Astrocyte of the spinal cord (primary cell): ENCODE data around the gene WDR27.

Experiments used
- DNase-seq: peaks from one replicate; pipeline ENCODE4 v3.0.0; 2011; ENCODE audit warnings: low read depth, low spot score
- H3K4me3 ChIP-seq: 2 replicates; pipeline ENCODE4 v1.5.1; 2011; ENCODE audit warnings: low read depth, mild to moderate bottlenecking, low read length, moderate library complexity
- in situ Hi-C: cut with HindIII; loops from 2 replicates; pipeline ENCODE4 v1.10.0; 2017; ENCODE audit warnings: low sequenced_read_pairs
- TF ChIP-seq, protein P1 (sequence below): IDR thresholded peaks from 2 replicates; pipeline ENCODE4 v1.5.1; 2012; ENCODE audit warnings: low read depth, mild to moderate bottlenecking, low read length, inconsistent platforms

Gene WDR27

GRCh38 chr6:169651498-169651897, 50.3 kb downstream of the WDR27 start:
- DNase-seq: no peak
- TF ChIP-seq, protein P1, sequence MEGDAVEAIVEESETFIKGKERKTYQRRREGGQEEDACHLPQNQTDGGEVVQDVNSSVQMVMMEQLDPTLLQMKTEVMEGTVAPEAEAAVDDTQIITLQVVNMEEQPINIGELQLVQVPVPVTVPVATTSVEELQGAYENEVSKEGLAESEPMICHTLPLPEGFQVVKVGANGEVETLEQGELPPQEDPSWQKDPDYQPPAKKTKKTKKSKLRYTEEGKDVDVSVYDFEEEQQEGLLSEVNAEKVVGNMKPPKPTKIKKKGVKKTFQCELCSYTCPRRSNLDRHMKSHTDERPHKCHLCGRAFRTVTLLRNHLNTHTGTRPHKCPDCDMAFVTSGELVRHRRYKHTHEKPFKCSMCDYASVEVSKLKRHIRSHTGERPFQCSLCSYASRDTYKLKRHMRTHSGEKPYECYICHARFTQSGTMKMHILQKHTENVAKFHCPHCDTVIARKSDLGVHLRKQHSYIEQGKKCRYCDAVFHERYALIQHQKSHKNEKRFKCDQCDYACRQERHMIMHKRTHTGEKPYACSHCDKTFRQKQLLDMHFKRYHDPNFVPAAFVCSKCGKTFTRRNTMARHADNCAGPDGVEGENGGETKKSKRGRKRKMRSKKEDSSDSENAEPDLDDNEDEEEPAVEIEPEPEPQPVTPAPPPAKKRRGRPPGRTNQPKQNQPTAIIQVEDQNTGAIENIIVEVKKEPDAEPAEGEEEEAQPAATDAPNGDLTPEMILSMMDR: no peak
- in situ Hi-C loops: no loop called here
- no peak overlapping the region for H3K4me3 ChIP-seq

DNA sequence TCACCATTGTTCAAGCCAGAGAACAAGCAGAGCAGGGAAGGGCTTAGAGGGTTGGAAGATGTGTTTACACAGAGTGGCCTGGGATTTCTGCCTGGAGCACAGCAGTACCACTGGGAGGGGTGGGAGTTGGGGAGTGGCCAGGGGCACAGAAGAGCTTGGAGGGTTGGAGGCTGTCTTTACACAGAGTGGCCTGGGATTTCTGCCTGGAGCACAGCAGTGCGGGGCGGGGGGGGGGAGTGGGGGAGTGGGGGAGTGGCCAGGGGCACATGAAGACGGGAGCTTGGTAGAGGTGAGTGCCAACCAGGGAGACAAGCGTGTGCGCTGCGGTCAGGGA, 50.9 kb downstream of the WDR27 start:
- no peak for DNase-seq
- in situ Hi-C loops: no loop called here
- TF ChIP-seq, protein P1: no peak

DNA sequence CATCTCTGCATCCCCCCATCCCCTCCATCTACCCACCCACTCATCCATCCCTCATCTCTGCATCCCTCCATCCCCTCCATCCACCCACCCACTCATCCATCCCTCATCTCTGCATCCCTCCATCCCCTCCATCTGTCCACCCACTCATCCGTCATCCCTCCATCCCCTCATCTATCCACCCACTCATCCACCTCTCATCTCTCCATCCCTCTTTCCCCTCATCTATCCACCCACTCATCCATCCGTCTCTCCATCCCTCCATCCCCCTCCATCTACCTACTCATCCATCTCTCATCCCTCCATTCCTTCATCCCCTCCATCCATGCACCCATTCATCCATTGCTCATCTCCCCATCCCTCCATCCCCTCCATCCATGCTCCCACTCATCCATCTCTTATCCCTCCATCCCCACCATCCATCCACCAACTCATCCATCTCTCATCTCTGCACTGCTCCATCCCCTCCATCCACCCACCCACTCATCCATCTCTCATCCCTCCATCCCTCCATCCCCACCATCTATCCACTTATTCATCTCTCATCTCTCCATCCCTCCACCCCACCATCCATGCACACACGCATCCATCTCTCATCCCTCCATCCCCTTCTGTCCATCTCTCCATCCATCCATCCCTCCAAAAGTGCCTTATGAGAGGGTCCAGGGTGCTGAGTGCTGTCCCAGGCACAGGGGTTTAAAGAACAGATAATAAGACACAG, 51.4 kb downstream of the WDR27 start:
- TF ChIP-seq, protein P1: no peak
- DNase-seq: no peak
- in situ Hi-C loops: no loop called here
- H3K4me3 ChIP-seq: no peak overlapping the region

More for the DNA sequence above, 50.9 kb downstream of the WDR27 start:
- no peak overlapping the region for H3K4me3 ChIP-seq

- in situ Hi-C loops: no loop called here
- TF ChIP-seq, protein P1: no peak
- DNase-seq: no peak
- H3K4me3 ChIP-seq: no peak overlapping the region
Measured at GRCh38 chr6:169648617-169649016, 53.2 kb downstream of the WDR27 start.

DNA sequence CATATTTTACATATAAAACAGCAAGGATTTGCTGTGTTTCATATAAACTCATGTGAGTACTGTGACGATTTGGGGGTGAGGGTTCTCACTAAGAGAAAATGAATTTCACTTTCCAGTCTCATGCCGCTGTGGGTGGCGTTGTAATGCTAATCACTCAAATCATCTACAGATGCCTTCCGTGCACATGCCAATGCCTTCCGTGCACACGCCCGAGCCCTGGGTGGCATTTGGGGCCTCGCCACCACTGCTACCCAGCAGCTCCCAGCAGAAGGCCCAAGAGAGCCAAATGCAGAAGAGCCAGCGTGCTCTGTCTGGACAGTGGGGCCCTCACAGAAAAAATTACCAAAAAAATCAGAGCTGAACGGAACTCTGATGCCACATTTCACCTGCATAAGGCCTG, 53.7 kb downstream of the WDR27 start:
- DNase-seq: no peak
- H3K4me3 ChIP-seq: no peak overlapping the region
- TF ChIP-seq, protein P1: no peak
- in situ Hi-C loops: no loop called here

GRCh38 chr6:169647637-169648036, 54.2 kb downstream of the WDR27 start:
- H3K4me3 ChIP-seq: no peak overlapping the region
- TF ChIP-seq, protein P1: no peak
- no peak for DNase-seq
- in situ Hi-C loops: no loop called here
